LHCN-M2 (cell line): ENCODE results near the gene ACBD6. TPM values are rescaled to one million over a fixed set of nuclear protein-coding genes. Genes with fewer than 3 reads are reported as not detected.

Experiments used
- DNase-seq: peaks from one replicate; pipeline ENCODE4 v3.0.0-alpha.2; 2012; ENCODE audit warnings: low read depth
- total RNA-seq: library from RNA; depleted of rRNA; stranded (reverse); fragments of >200 nt; gene quantifications from 2 replicates; pipeline ENCODE4 v1.2.3, GENCODE V29; 2014

ACBD6 gene
- total RNA-seq, 1 experiment from 2014 or later: 55.2 TPM

GRCh38 chr1:180525715-180526039, 23.3 kb upstream of the ACBD6 start:
- no peak for DNase-seq

- no peak for DNase-seq
These were observed 22.7 kb upstream of the ACBD6 start for GRCh38 chr1:180524915-180525714.

GRCh38 chr1:180524160-180524914, 22.0 kb upstream of the ACBD6 start:
- DNase-seq: no peak

- no peak for DNase-seq
These were observed 19.8 kb upstream of the ACBD6 start for GRCh38 chr1:180522213-180522515.

- DNase-seq: no peak
These were observed 19.3 kb upstream of the ACBD6 start for GRCh38 chr1:180521474-180522212.

GRCh38 chr1:180519846-180520245, 17.5 kb upstream of the ACBD6 start:
- DNase-seq: no peak

- DNase-seq: peak; percentile 84
These were observed 13.5 kb upstream of the ACBD6 start for GRCh38 chr1:180515857-180516388.

- DNase-seq: no peak
These were observed 13.0 kb upstream of the ACBD6 start for GRCh38 chr1:180515364-180515763.

- no peak for DNase-seq
These were observed 11.2 kb upstream of the ACBD6 start for GRCh38 chr1:180513531-180513930.

GRCh38 chr1:180510882-180511281, 8.5 kb upstream of the ACBD6 start:
- DNase-seq: no peak

- no peak for DNase-seq
These were observed 6.3 kb upstream of the ACBD6 start for GRCh38 chr1:180508725-180509097.

- DNase-seq: peak; percentile 45
These were observed 5.7 kb upstream of the ACBD6 start for GRCh38 chr1:180507795-180508724.

GRCh38 chr1:180505732-180506335, 3.5 kb upstream of the ACBD6 start:
- no peak for DNase-seq

GRCh38 chr1:180504186-180504585, 1.8 kb upstream of the ACBD6 start:
- DNase-seq: no peak

- DNase-seq: peak; percentile 23
These were observed 994 bp upstream of the ACBD6 start for GRCh38 chr1:180503280-180503862.

- DNase-seq: no peak
These were observed 464 bp downstream of the ACBD6 start for GRCh38 chr1:180501865-180502360.

GRCh38 chr1:180500689-180501088, 1.7 kb downstream of the ACBD6 start:
- no peak for DNase-seq

GRCh38 chr1:180498594-180498993, 3.8 kb downstream of the ACBD6 start:
- no peak for DNase-seq

- DNase-seq: no peak
These were observed 4.6 kb downstream of the ACBD6 start for GRCh38 chr1:180497826-180498225.

- DNase-seq: no peak
These were observed 8.0 kb downstream of the ACBD6 start for GRCh38 chr1:180494370-180494769.
